Measurements from ENCODE around the gene CPM.

The CPM gene

GRCh38 chr12:68934392-68934791, 1.4 kb upstream of the CPM start:
- Histone ChIP-seq H3F3A (ENCODE audit: insufficient read depth) (no peaks in the 10 kb centered on the region), H3K9ac (ENCODE audit: low read length) (no peak overlapping the region), H3K27me3 (ENCODE audit: low read length) (no peaks in the 10 kb centered on the region), H3K36me3 (ENCODE audit: low read length) (no peaks in the 10 kb centered on the region), H3K9me2 (replicated peaks; ENCODE audit: insufficient read depth, low read length) (no peaks in the 10 kb centered on the region), H3K79me2 (ENCODE audit: insufficient read depth, low read length) (0 out of 2 replicates have a peak, but pooled peaks cover 4% of the 10 kb centered on the region), H3K4me2 (ENCODE audit: low read depth, low read length, poor library complexity, severe bottlenecking) (no peak overlapping the region), H4K20me1 (ENCODE audit: low read depth, low read length) (no peaks in the 10 kb centered on the region), H2AFZ (ENCODE audit: low read depth, low read length, severe bottlenecking) (no peak overlapping the region), H3K4me3 (ENCODE audit: insufficient read depth, low read length, poor library complexity, severe bottlenecking) (no peak overlapping the region), H3K27ac (ENCODE audit: low read depth, low read length) (no peak overlapping the region), H3K9me3 (ENCODE audit: insufficient read depth, low read length) (no peaks in the 10 kb centered on the region)
- no peak for TF ChIP-seq EZH2phosphoT487 (conservative IDR thresholded peaks at IDR 0.05; ENCODE audit: low read length)
- TF ChIP-seq CTCF (IDR thresholded peaks at IDR 0.05; ENCODE audit: insufficient read depth, low read length, poor library complexity, severe bottlenecking) = no peak

GRCh38 chr12:68932128-68932960, 627 bp downstream of the CPM start:
- no peaks in the 10 kb centered on the region for H3K9me2 ChIP-seq (replicated peaks; ENCODE audit: insufficient read depth, low read length)
- no peaks in the 10 kb centered on the region for H3K27me3 ChIP-seq (ENCODE audit: low read length)
- peak overlapping the region; percentile 49 for H3K4me3 ChIP-seq (ENCODE audit: insufficient read depth, low read length, poor library complexity, severe bottlenecking)
- H2AFZ ChIP-seq (ENCODE audit: low read depth, low read length, severe bottlenecking) = peak overlapping the region; percentile 62
- 0 out of 2 replicates have a peak, but pooled peaks cover 5% of the 10 kb centered on the region for H3K79me2 ChIP-seq (ENCODE audit: insufficient read depth, low read length)
- peak overlapping the region; percentile 36 for H3K9ac ChIP-seq (ENCODE audit: low read length)
- H3F3A ChIP-seq (ENCODE audit: insufficient read depth) = no peaks in the 10 kb centered on the region
- H4K20me1 ChIP-seq (ENCODE audit: low read depth, low read length) = no peaks in the 10 kb centered on the region
- TF ChIP-seq CTCF (IDR thresholded peaks at IDR 0.05; ENCODE audit: insufficient read depth, low read length, poor library complexity, severe bottlenecking) = no peak
- TF ChIP-seq EZH2phosphoT487 (conservative IDR thresholded peaks at IDR 0.05; ENCODE audit: low read length) = no peak
- peak overlapping the region; percentile 78 for H3K4me2 ChIP-seq (ENCODE audit: low read depth, low read length, poor library complexity, severe bottlenecking)
- H3K27ac ChIP-seq (ENCODE audit: low read depth, low read length) = peak overlapping the region; percentile 69
- H3K9me3 ChIP-seq (ENCODE audit: insufficient read depth, low read length) = no peaks in the 10 kb centered on the region
- no peaks in the 10 kb centered on the region for H3K36me3 ChIP-seq (ENCODE audit: low read length)

- TF ChIP-seq CTCF (IDR thresholded peaks at IDR 0.05; ENCODE audit: insufficient read depth, low read length, poor library complexity, severe bottlenecking) = no peak
- no peak for TF ChIP-seq EZH2phosphoT487 (conservative IDR thresholded peaks at IDR 0.05; ENCODE audit: low read length)
- H3F3A ChIP-seq (ENCODE audit: insufficient read depth) = no peaks in the 10 kb centered on the region
- no peak overlapping the region for H3K4me3 ChIP-seq (ENCODE audit: insufficient read depth, low read length, poor library complexity, severe bottlenecking)
- H3K36me3 ChIP-seq (ENCODE audit: low read length) = no peaks in the 10 kb centered on the region
- no peaks in the 10 kb centered on the region for H3K9me2 ChIP-seq (replicated peaks; ENCODE audit: insufficient read depth, low read length)
- no peak overlapping the region for H3K9ac ChIP-seq (ENCODE audit: low read length)
- H4K20me1 ChIP-seq (ENCODE audit: low read depth, low read length) = no peaks in the 10 kb centered on the region
- peak overlapping the region; percentile 78 for H3K4me2 ChIP-seq (ENCODE audit: low read depth, low read length, poor library complexity, severe bottlenecking)
- no peaks in the 10 kb centered on the region for H3K9me3 ChIP-seq (ENCODE audit: insufficient read depth, low read length)
- no peaks in the 10 kb centered on the region for H3K27me3 ChIP-seq (ENCODE audit: low read length)
- 0 out of 2 replicates have a peak, but pooled peaks cover 5% of the 10 kb centered on the region for H3K79me2 ChIP-seq (ENCODE audit: insufficient read depth, low read length)
- peak overlapping the region; percentile 39; the same call in 1 of the 2 replicates for H3K27ac ChIP-seq (ENCODE audit: low read depth, low read length)
- peak overlapping the region; percentile 12 for H2AFZ ChIP-seq (ENCODE audit: low read depth, low read length, severe bottlenecking)
These were observed 2.8 kb downstream of the CPM start for GRCh38 chr12:68930178-68930577.

Measured in SU-DHL-6 (cell line).